Measurements from ENCODE around the gene RPS16.

RPS16 gene

DNA sequence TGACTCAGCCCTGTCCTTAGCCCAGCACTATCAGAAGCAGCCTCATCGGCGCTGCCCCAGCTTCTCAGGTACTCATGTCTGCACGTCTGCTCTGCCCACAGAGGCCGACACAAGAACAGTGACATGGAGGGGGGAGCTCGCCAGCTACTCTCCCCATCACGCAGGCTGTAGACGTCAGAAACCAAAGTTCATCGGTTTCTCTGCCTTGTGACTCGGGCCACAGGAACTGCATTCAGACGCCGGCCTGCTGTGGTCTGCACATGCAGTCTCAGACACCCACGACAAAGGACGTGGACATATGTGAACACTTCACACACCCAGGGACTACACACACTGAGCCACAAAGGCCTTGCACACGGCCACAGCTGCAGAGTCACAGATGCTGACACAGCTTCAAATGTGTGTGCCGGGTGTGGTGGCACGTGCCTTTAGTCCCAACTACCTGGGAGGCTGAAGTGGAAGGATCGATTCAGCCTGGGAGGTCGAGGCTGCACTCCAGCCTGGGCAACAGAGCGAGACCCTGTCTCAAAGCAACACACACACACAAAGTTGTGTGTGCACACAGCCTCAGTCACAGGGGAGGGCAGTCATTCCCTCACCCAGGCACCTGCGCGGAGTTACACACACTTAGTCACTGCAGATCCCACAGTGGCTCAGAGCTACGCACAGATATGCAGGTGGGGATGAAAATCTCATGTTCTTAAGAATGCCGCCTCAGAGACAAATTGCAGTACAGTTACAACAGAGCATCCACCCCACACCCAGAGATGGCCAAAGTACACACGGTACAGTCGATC lies 34.0 kb downstream of the RPS16 start:
- no peaks in the 10 kb centered on the region for H3K27me3 ChIP-seq (ENCODE audit: control insufficient read depth in 1 of 2, insufficient read depth in 2 of 2, low read length in 2 of 2)
- H3K9ac ChIP-seq (ENCODE audit: low read depth in 1 of 2, low read length in 2 of 2): peak overlapping the region; percentile 55 to 88
- peak overlapping the region; percentile 98 for H3K27ac ChIP-seq (ENCODE audit: low read depth, low read length)
- H3K9me3 ChIP-seq (ENCODE audit: control insufficient read depth in 1 of 2, low read length in 2 of 2): no peaks in the 10 kb centered on the region
- H3K4me1 ChIP-seq (ENCODE audit: control insufficient read depth in 1 of 2, insufficient read depth in 2 of 2, low read length in 2 of 2): peaks cover 61 to 72% of the 10 kb centered on the region in 2 donors
- peak overlapping the region; percentile 24 to 67 for H3K4me3 ChIP-seq (ENCODE audit: low read depth in 1 of 2, low read length in 2 of 2)
- peaks cover 0 to 5% of the 10 kb centered on the region in 2 donors for H3K36me3 ChIP-seq (ENCODE audit: control insufficient read depth in 1 of 2, insufficient read depth in 2 of 2, low read length in 2 of 2)

GRCh38 chr19:39401070-39401548 lies 34.6 kb downstream of the RPS16 start:
- Histone ChIP-seq H3K9ac (ENCODE audit: low read depth in 1 of 2, low read length in 2 of 2) (peak overlapping the region; percentile 48 to 55), H3K9me3 (ENCODE audit: control insufficient read depth in 1 of 2, low read length in 2 of 2) (no peaks in the 10 kb centered on the region), H3K27me3 (ENCODE audit: control insufficient read depth in 1 of 2, insufficient read depth in 2 of 2, low read length in 2 of 2) (no peaks in the 10 kb centered on the region), H3K4me1 (ENCODE audit: control insufficient read depth in 1 of 2, insufficient read depth in 2 of 2, low read length in 2 of 2) (peaks cover 61 to 72% of the 10 kb centered on the region in 2 donors), H3K36me3 (ENCODE audit: control insufficient read depth in 1 of 2, insufficient read depth in 2 of 2, low read length in 2 of 2) (peaks cover 0 to 5% of the 10 kb centered on the region in 2 donors), H3K4me3 (ENCODE audit: low read depth in 1 of 2, low read length in 2 of 2) (peak overlapping the region; percentile 19 to 21), H3K27ac (ENCODE audit: low read depth, low read length) (peak overlapping the region; percentile 98)

- Histone ChIP-seq H3K36me3 (ENCODE audit: control insufficient read depth in 1 of 2, insufficient read depth in 2 of 2, low read length in 2 of 2) (peaks cover 0 to 14% of the 10 kb centered on the region in 2 donors), H3K9ac (ENCODE audit: low read depth in 1 of 2, low read length in 2 of 2) (peak overlapping the region; percentile 22 to 30), H3K27me3 (ENCODE audit: control insufficient read depth in 1 of 2, insufficient read depth in 2 of 2, low read length in 2 of 2) (no peaks in the 10 kb centered on the region), H3K4me1 (ENCODE audit: control insufficient read depth in 1 of 2, insufficient read depth in 2 of 2, low read length in 2 of 2) (peaks cover 54 to 63% of the 10 kb centered on the region in 2 donors), H3K9me3 (ENCODE audit: control insufficient read depth in 1 of 2, low read length in 2 of 2) (no peaks in the 10 kb centered on the region), H3K4me3 (ENCODE audit: low read depth in 1 of 2, low read length in 2 of 2) (no peak overlapping the region), H3K27ac (ENCODE audit: low read depth, low read length) (no peak overlapping the region)
These were observed 35.7 kb downstream of the RPS16 start for GRCh38 chr19:39400061-39400460.

- Histone ChIP-seq H3K9ac (ENCODE audit: low read depth in 1 of 2, low read length in 2 of 2) (peak overlapping the region; percentile 22 to 30), H3K4me3 (ENCODE audit: low read depth in 1 of 2, low read length in 2 of 2) (no peak overlapping the region), H3K27ac (ENCODE audit: low read depth, low read length) (peak overlapping the region; percentile 15), H3K4me1 (ENCODE audit: control insufficient read depth in 1 of 2, insufficient read depth in 2 of 2, low read length in 2 of 2) (peaks cover 50 to 62% of the 10 kb centered on the region in 2 donors), H3K36me3 (ENCODE audit: control insufficient read depth in 1 of 2, insufficient read depth in 2 of 2, low read length in 2 of 2) (peaks cover 0 to 15% of the 10 kb centered on the region in 2 donors), H3K27me3 (ENCODE audit: control insufficient read depth in 1 of 2, insufficient read depth in 2 of 2, low read length in 2 of 2) (no peaks in the 10 kb centered on the region), H3K9me3 (ENCODE audit: control insufficient read depth in 1 of 2, low read length in 2 of 2) (no peaks in the 10 kb centered on the region)
These were observed 36.1 kb downstream of the RPS16 start for GRCh38 chr19:39399668-39400050.

- Histone ChIP-seq H3K4me1 (ENCODE audit: control insufficient read depth in 1 of 2, insufficient read depth in 2 of 2, low read length in 2 of 2) (peaks cover 50 to 54% of the 10 kb centered on the region in 2 donors), H3K4me3 (ENCODE audit: low read depth in 1 of 2, low read length in 2 of 2) (peak overlapping the region; percentile 51), H3K27me3 (ENCODE audit: control insufficient read depth in 1 of 2, insufficient read depth in 2 of 2, low read length in 2 of 2) (no peaks in the 10 kb centered on the region), H3K9ac (ENCODE audit: low read depth in 1 of 2, low read length in 2 of 2) (peak overlapping the region; percentile 76 to 83), H3K36me3 (ENCODE audit: control insufficient read depth in 1 of 2, insufficient read depth in 2 of 2, low read length in 2 of 2) (peaks cover 4 to 23% of the 10 kb centered on the region in 2 donors), H3K9me3 (ENCODE audit: control insufficient read depth in 1 of 2, low read length in 2 of 2) (no peaks in the 10 kb centered on the region), H3K27ac (ENCODE audit: low read depth, low read length) (peak overlapping the region; percentile 92)
These were observed 37.4 kb downstream of the RPS16 start for GRCh38 chr19:39398297-39398864.

DNA sequence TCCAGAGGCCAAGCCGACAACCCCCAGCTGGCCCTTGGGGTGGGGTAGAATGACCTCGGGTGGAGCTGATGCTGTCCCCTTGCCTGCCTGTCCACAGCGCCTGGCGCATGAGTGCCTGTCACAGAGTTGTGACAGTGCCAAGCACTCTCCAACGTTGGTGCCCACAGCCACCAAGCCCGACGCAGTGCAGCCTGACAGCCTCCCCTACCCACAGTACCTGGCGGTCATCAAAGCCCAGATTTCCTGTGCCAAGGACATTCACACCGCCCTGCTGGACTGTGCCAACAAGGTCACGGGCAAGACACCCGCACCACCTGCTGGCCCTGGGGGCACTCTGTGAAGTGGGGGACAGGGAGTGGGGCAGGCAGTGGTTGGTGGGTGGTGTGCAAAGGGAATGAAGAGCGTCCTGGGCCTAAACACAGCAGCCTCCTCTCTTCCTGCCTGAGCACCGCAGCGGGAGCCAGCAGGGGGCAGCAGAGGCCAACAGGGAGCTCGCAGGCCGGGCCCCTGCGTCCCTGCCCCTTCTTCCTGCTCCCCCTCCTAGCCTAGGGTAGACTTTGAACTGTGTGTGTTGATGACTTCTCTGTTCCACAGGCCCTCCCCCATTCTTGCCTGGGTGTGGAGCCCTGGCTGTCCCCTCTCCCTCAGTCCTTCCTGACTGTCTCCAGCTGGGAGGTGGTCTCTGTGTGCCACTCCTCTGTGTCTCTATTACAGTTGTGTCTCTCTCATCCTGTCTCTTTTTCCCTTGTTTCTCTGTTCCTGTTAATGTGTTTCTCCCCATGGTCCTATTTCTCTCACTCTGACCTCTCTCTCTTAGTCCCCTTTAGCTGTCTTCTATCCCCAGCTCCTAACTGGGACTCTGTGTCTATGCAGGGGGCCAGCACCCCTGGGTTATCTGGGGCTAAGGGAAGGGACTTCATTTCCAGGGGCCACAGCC lies 38.1 kb downstream of the RPS16 start:
- H3K4me3 ChIP-seq (ENCODE audit: low read depth in 1 of 2, low read length in 2 of 2): peak overlapping the region; percentile 51
- peaks cover 4 to 24% of the 10 kb centered on the region in 2 donors for H3K36me3 ChIP-seq (ENCODE audit: control insufficient read depth in 1 of 2, insufficient read depth in 2 of 2, low read length in 2 of 2)
- H3K4me1 ChIP-seq (ENCODE audit: control insufficient read depth in 1 of 2, insufficient read depth in 2 of 2, low read length in 2 of 2): peaks cover 49 to 50% of the 10 kb centered on the region in 2 donors
- H3K9me3 ChIP-seq (ENCODE audit: control insufficient read depth in 1 of 2, low read length in 2 of 2): no peaks in the 10 kb centered on the region
- H3K27ac ChIP-seq (ENCODE audit: low read depth, low read length): peak overlapping the region; percentile 92
- peak overlapping the region; percentile 76 to 83 for H3K9ac ChIP-seq (ENCODE audit: low read depth in 1 of 2, low read length in 2 of 2)
- no peaks in the 10 kb centered on the region for H3K27me3 ChIP-seq (ENCODE audit: control insufficient read depth in 1 of 2, insufficient read depth in 2 of 2, low read length in 2 of 2)

DNA sequence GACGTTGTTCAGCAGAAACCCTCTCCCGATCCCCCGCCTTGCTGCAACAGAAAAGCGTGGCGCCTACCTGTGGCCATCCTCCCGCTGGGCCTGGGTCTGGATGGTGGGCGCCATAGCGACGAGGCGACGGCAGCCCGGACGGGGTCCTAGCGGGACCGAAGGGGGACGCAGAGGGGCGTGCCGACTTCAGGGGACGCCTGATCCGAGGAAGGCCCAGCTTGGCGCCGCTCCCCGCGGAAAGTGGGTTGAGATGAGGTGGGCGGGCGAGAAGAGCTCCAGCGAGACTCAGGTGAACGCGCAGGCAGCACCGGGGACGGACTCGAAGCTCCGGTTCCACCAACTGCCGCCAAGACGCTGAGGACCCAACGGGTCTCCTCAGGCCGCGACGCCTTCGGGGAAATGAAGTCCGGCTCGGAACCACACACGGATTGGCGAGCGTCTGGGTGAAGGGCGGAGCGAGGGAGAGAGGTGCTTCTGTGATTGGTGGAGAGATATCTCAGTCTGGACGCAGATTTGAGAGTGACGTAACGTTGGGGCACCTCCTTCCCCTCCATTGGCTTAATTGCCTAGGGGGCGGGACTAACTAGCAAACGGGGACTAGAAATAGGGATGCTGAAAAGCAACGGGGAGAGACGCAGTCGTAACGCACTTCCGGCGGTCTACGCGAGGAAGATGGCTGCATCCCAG lies 44.9 kb downstream of the RPS16 start, which contains the start of the genes MED29 and PAF1:
Gene MED29 (plus strand): TSS at position 628 of the 687 bp plus-strand sequence. CDS start 45 bp downstream, at position 673.
Gene PAF1 (minus strand): TSS at position 356 of the 687 bp plus-strand sequence. CDS start 242 bp downstream, at position 114.
- H3K9me3 ChIP-seq (ENCODE audit: control insufficient read depth in 1 of 2, low read length in 2 of 2): no peaks in the 10 kb centered on the region
- H3K27me3 ChIP-seq (ENCODE audit: control insufficient read depth in 1 of 2, insufficient read depth in 2 of 2, low read length in 2 of 2): no peaks in the 10 kb centered on the region
- H3K4me1 ChIP-seq (ENCODE audit: control insufficient read depth in 1 of 2, insufficient read depth in 2 of 2, low read length in 2 of 2): peaks cover 16 to 26% of the 10 kb centered on the region in 2 donors
- peak within 1 kb of the TSS; percentile 99 to 100 for H3K9ac ChIP-seq (ENCODE audit: low read depth in 1 of 2, low read length in 2 of 2)
- H3K4me3 ChIP-seq (ENCODE audit: low read depth in 1 of 2, low read length in 2 of 2): peak within 1 kb of the TSS; percentile 94 to 100
- peak within 1 kb of the TSS; percentile 98 for H3K27ac ChIP-seq (ENCODE audit: low read depth, low read length)
- peaks cover 33 to 48% of the 10 kb centered on the region in 2 donors for H3K36me3 ChIP-seq (ENCODE audit: control insufficient read depth in 1 of 2, insufficient read depth in 2 of 2, low read length in 2 of 2)

- no peaks in the 10 kb centered on the region for H3K9me3 ChIP-seq (ENCODE audit: control insufficient read depth in 1 of 2, low read length in 2 of 2)
- no peaks in the 10 kb centered on the region for H3K27me3 ChIP-seq (ENCODE audit: control insufficient read depth in 1 of 2, insufficient read depth in 2 of 2, low read length in 2 of 2)
- H3K36me3 ChIP-seq (ENCODE audit: control insufficient read depth in 1 of 2, insufficient read depth in 2 of 2, low read length in 2 of 2): peaks cover 33 to 51% of the 10 kb centered on the region in 2 donors
- peak overlapping the region; percentile 98 for H3K27ac ChIP-seq (ENCODE audit: low read depth, low read length)
- peak overlapping the region; percentile 94 to 96 for H3K4me3 ChIP-seq (ENCODE audit: low read depth in 1 of 2, low read length in 2 of 2)
- peak overlapping the region; percentile 99 to 100 for H3K9ac ChIP-seq (ENCODE audit: low read depth in 1 of 2, low read length in 2 of 2)
- peaks cover 16 to 26% of the 10 kb centered on the region in 2 donors for H3K4me1 ChIP-seq (ENCODE audit: control insufficient read depth in 1 of 2, insufficient read depth in 2 of 2, low read length in 2 of 2)
These were observed 45.3 kb downstream of the RPS16 start for GRCh38 chr19:39390451-39390750.

Data from duodenal mucosa (tissue), 2 donors.